ENCODE data around the gene SMC4. TPM values are rescaled to one million over a fixed set of nuclear protein-coding genes. Genes with fewer than 3 reads are reported as not detected.

Gene SMC4
- total RNA-seq, 3 donors from 2014 or later = 36.3 to 54.1 (median 36.8) TPM

DNA sequence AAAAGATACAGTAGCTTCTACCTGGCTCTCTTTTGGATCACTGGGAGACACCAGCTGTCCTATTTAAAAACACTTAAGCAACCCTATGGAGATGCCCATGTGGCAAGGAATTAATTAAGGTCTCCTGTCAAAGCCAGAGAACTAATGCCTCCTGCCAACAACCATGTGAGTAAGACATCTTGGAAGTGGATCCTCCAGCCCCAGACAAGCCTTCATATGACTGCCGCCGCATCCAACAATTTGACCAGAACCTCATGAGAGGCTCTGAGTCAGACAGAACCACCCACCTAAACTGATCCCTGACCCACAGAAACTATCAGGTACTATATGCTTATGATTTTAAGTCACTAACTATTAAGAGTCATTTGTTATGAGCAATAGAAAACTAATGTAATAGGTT, 22.8 kb upstream of the SMC4 start:
- intact Hi-C loops (cut with DNase I, micrococcal nuclease) = no loop called here
- DNase-seq (no peak), ATAC-seq (no peak)
- no peaks in the 10 kb centered on the region for H3K4me1 ChIP-seq (ENCODE audit: low read depth)
- no peak for TF ChIP-seq CTCF (IDR thresholded peaks at IDR 0.05)
- H3K4me3 ChIP-seq = no peak overlapping the region
- no peaks in the 10 kb centered on the region for H3K9me3 ChIP-seq
- no peaks in the 10 kb centered on the region for H3K36me3 ChIP-seq (ENCODE audit: low read depth)

DNA sequence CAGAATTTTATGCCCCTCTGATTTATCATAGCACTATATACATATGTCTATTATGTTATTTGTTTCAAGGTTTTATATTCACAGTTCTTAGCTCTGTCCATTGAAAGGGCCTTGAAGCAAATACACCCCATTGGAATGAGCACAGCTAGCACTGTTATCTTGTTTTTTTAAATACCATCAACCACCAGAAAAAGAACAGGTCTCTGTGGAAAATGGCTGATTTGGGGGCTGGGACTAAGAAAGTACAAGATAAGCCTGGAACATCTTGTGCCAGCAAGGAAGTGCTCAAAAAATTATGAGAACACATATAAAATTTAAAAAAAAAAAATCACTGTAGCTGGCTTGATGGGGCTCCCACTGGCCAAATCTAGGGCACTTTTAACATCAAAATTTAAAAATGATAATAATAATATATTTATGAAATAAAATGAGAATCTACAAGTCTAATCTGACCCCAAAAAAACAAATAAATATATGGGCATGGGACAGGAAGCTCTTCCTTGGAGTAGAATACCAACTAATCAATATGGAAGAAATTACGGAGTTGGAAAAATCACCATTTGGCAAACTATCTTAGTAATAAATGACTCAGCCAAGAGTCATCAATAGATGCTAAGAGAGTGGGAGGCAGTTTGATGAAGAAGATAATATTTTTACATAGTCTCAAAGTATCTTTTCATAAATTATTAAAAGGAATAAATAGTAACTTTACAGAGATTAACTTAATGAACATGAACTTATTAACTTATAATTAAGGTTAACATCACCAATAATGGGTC, 20.9 kb upstream of the SMC4 start:
- intact Hi-C loops (cut with DNase I, micrococcal nuclease) = no loop called here
- H3K4me1 ChIP-seq (ENCODE audit: low read depth) = no peaks in the 10 kb centered on the region
- no peak overlapping the region for H3K4me3 ChIP-seq
- H3K36me3 ChIP-seq (ENCODE audit: low read depth) = no peaks in the 10 kb centered on the region
- ATAC-seq (no peak), DNase-seq (no peak)
- TF ChIP-seq CTCF (IDR thresholded peaks at IDR 0.05) = no peak
- no peaks in the 10 kb centered on the region for H3K9me3 ChIP-seq

GRCh38 chr3:160379628-160380214, 19.7 kb upstream of the SMC4 start:
- intact Hi-C loops (cut with DNase I, micrococcal nuclease) = no loop called here
- H3K4me3 ChIP-seq = no peak overlapping the region
- H3K4me1 ChIP-seq (ENCODE audit: low read depth) = no peaks in the 10 kb centered on the region
- H3K36me3 ChIP-seq (ENCODE audit: low read depth) = no peaks in the 10 kb centered on the region
- DNase-seq = no peak
- H3K9me3 ChIP-seq = no peaks in the 10 kb centered on the region
- ATAC-seq = no peak
- no peak for TF ChIP-seq CTCF (IDR thresholded peaks at IDR 0.05)

DNA sequence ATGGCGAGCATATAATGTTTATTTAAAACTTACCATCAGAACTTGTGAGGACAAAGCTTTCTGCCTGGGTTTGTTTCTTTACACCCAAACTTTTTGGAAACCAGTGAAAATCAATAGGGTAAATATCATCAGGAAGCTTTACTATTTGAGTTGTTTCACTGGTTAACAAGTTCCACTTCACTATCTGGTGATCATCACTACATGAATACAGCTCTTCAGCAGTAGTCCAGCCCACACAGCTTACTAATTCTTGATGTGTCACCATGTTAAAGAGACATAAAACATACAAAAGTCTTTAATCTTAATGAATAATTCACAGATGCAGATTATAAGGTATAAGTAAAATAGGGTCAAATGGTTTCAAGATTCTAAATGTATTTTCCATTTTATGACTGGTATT, 18.0 kb upstream of the SMC4 start:
- DNase-seq = no peak
- Histone ChIP-seq H3K4me3 (no peak overlapping the region), H3K4me1 (ENCODE audit: low read depth) (no peaks in the 10 kb centered on the region), H3K9me3 (no peaks in the 10 kb centered on the region), H3K36me3 (ENCODE audit: low read depth) (no peaks in the 10 kb centered on the region)
- intact Hi-C loops (cut with DNase I, micrococcal nuclease) = no loop called here
- no peak for TF ChIP-seq CTCF (IDR thresholded peaks at IDR 0.05)
- no peak for ATAC-seq

DNA sequence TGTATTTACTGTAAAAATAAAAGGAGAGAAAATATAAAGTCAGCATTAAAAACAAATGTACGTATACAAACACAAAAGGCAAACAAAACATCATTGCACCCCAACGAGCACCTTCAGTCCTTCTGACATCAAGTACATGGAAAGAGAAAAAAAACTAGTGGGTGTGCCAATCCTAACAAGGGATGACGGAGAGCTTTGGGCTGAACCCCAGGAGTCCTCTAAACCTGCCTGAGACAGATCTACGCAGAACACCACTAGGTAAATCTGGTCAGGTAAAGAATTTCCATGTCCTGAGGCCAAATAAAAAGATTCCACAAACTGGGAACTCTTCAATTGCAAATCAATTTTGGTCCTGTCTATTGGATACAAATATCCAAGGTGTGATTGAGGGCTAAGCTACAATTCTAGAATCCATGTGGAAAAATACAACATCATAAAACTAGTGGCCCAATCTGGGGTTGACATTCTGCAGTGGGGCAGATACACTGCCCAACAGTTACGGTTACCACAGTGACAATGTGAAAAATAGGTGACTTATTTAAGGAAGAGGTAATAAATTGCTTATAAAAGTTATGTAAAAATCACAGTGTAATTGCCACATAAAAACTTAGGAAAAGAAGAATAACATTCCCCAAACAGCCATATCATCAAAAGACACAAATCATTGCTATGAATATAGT, 14.7 kb upstream of the SMC4 start:
- intact Hi-C loops (cut with DNase I, micrococcal nuclease) = no loop called here
- H3K4me1 ChIP-seq (ENCODE audit: low read depth) = no peaks in the 10 kb centered on the region
- no peak for TF ChIP-seq CTCF (IDR thresholded peaks at IDR 0.05)
- ATAC-seq = peak; percentile 89
- no peak overlapping the region for H3K4me3 ChIP-seq
- no peak for DNase-seq
- H3K9me3 ChIP-seq = no peaks in the 10 kb centered on the region
- H3K36me3 ChIP-seq (ENCODE audit: low read depth) = no peaks in the 10 kb centered on the region
